ENCODE measurements around the gene MYO1H. TPM values are rescaled to one million over a fixed set of nuclear protein-coding genes. Genes with fewer than 3 reads are reported as not detected.

Gene MYO1H
- total RNA-seq, 1 donor from 2014 or later, result not detected

GRCh38 chr12:109307051-109307450 is 40.6 kb upstream of the MYO1H start:
- Mint-ChIP-seq H3K36me3 (no peaks in the 10 kb centered on the region), H3K27ac (no peak overlapping the region), H3K27me3 (ENCODE audit: insufficient read depth, low read depth) (peaks cover 41% of the 10 kb centered on the region), H3K9me3 (no peaks in the 10 kb centered on the region), H3K4me1 (peaks cover 20% of the 10 kb centered on the region), H3K4me3 (no peak overlapping the region)
- Histone ChIP-seq H3K79me2 (ENCODE audit: low read depth) (no peaks in the 10 kb centered on the region), H2AFZ (replicated peaks) (no peak overlapping the region), H3K36me3 (no peaks in the 10 kb centered on the region), H3K9ac (no peak overlapping the region), H3K4me1 (peaks cover 14% of the 10 kb centered on the region), H4K20me1 (ENCODE audit: low read depth) (no peaks in the 10 kb centered on the region), H3K27me3 (peaks cover 68% of the 10 kb centered on the region), H3K4me2 (no peak overlapping the region), H3F3A (ENCODE audit: low read depth) (peaks cover 10% of the 10 kb centered on the region), H3K4me3 (no peak overlapping the region), H3K9me3 (ENCODE audit: low read depth) (no peaks in the 10 kb centered on the region), H3K27ac (no peak overlapping the region)
- no peak for TF ChIP-seq EZH2phosphoT487 (IDR thresholded peaks at IDR 0.05)
- TF ChIP-seq EZH2 (IDR thresholded peaks at IDR 0.05), result no peak
- TF ChIP-seq CTCF (IDR thresholded peaks at IDR 0.05), result no peak
- DNase-seq (ENCODE audit: low spot score), result no peak

- peaks cover 37% of the 10 kb centered on the region for H3K27me3 Mint-ChIP-seq (ENCODE audit: insufficient read depth, low read depth)
- Histone ChIP-seq H3K36me3 (no peaks in the 10 kb centered on the region), H3K4me1 (peaks cover 14% of the 10 kb centered on the region), H3K9me3 (ENCODE audit: low read depth) (no peaks in the 10 kb centered on the region), H3K27me3 (peaks cover 85% of the 10 kb centered on the region), H3F3A (ENCODE audit: low read depth) (peaks cover 10% of the 10 kb centered on the region), H3K27ac (no peak within 1 kb of the TSS), H3K9ac (no peak within 1 kb of the TSS), H4K20me1 (ENCODE audit: low read depth) (no peaks in the 10 kb centered on the region), H2AFZ (replicated peaks) (peak within 1 kb of the TSS; percentile 68), H3K4me2 (peak within 1 kb of the TSS; percentile 95), H3K4me3 (peak within 1 kb of the TSS; percentile 54), H3K79me2 (ENCODE audit: low read depth) (no peaks in the 10 kb centered on the region)
- peak; percentile 81 for DNase-seq (ENCODE audit: low spot score)
- no peak within 1 kb of the TSS for H3K27ac Mint-ChIP-seq
- peak; percentile 73 for TF ChIP-seq EZH2phosphoT487 (IDR thresholded peaks at IDR 0.05)
- TF ChIP-seq CTCF (IDR thresholded peaks at IDR 0.05), result peak; percentile 18
- peak; percentile 92 for TF ChIP-seq EZH2 (IDR thresholded peaks at IDR 0.05)
- peaks cover 20% of the 10 kb centered on the region for H3K4me1 Mint-ChIP-seq
- H3K36me3 Mint-ChIP-seq, result no peaks in the 10 kb centered on the region
- peak within 1 kb of the TSS; percentile 97 for H3K4me3 Mint-ChIP-seq
- no peaks in the 10 kb centered on the region for H3K9me3 Mint-ChIP-seq
Measured at GRCh38 chr12:109308534-109309380, 38.9 kb upstream of the MYO1H start, which contains the start of gene FOXN4. Gene FOXN4, minus strand, starts transcription at chr12:109309284. Its CDS starts 963 bp downstream, at chr12:109308321.

GRCh38 chr12:109309381-109310246 is 38.1 kb upstream of the MYO1H start:
- Histone ChIP-seq H3K9ac (no peak overlapping the region), H3F3A (ENCODE audit: low read depth) (peaks cover 10% of the 10 kb centered on the region), H3K27ac (no peak overlapping the region), H3K4me2 (peak overlapping the region; percentile 95), H4K20me1 (ENCODE audit: low read depth) (no peaks in the 10 kb centered on the region), H3K27me3 (peaks cover 91% of the 10 kb centered on the region), H3K79me2 (ENCODE audit: low read depth) (no peaks in the 10 kb centered on the region), H3K9me3 (ENCODE audit: low read depth) (no peaks in the 10 kb centered on the region), H3K36me3 (no peaks in the 10 kb centered on the region), H2AFZ (replicated peaks) (peak overlapping the region; percentile 57), H3K4me3 (peak overlapping the region; percentile 54), H3K4me1 (peaks cover 14% of the 10 kb centered on the region)
- peaks cover 39% of the 10 kb centered on the region for H3K27me3 Mint-ChIP-seq (ENCODE audit: insufficient read depth, low read depth)
- H3K27ac Mint-ChIP-seq, result no peak overlapping the region
- peak; percentile 66 for DNase-seq (ENCODE audit: low spot score)
- TF ChIP-seq CTCF (IDR thresholded peaks at IDR 0.05) (no peak), EZH2 (IDR thresholded peaks at IDR 0.05) (no peak), EZH2phosphoT487 (IDR thresholded peaks at IDR 0.05) (no peak)
- H3K9me3 Mint-ChIP-seq, result no peaks in the 10 kb centered on the region
- peaks cover 14% of the 10 kb centered on the region for H3K4me1 Mint-ChIP-seq
- H3K36me3 Mint-ChIP-seq, result no peaks in the 10 kb centered on the region
- H3K4me3 Mint-ChIP-seq, result peak overlapping the region; percentile 97

Data from neural progenitor cell (in vitro differentiated cells).